Astrocyte of the cerebellum (primary cell): ENCODE results near the gene AQP10.
"Not testable (repeated sequence)": the region's sequence is repeated elsewhere in the genome, so short reads cannot be mapped to it uniquely, and the experiment has no call there.

Experiments
- DNase-seq: peaks from one replicate; pipeline ENCODE4 v3.0.0-alpha.2; 2011; ENCODE audit warnings: low read depth
- H3K4me3 ChIP-seq: 2 replicates; pipeline ENCODE4 v1.5.1; 2011; ENCODE audit warnings: mild to moderate bottlenecking, low read depth, low read length, moderate library complexity
- CTCF ChIP-seq: IDR thresholded peaks from 2 replicates; pipeline ENCODE4 v1.5.1; 2012; ENCODE audit warnings: low read length, low read depth, moderate library complexity, mild to moderate bottlenecking; ENCODE audit errors: missing control alignments
- in situ Hi-C: cut with HindIII; loops from 2 replicates; pipeline ENCODE4 v1.10.0; 2017; ENCODE audit warnings: low sequenced_read_pairs

The AQP10 gene

GRCh38 chr1:154371436-154371835 is 50.5 kb downstream of the AQP10 start:
- in situ Hi-C loops = no loop called here
- DNase-seq = no peak

GRCh38 chr1:154373777-154374357 is 53.0 kb downstream of the AQP10 start:
- in situ Hi-C loops, DNase-seq, H3K4me3 ChIP-seq: not testable (repeated sequence)

More at GRCh38 chr1:154371436-154371835, 50.5 kb downstream of the AQP10 start:
- no peak overlapping the region for H3K4me3 ChIP-seq
- TF ChIP-seq CTCF = no peak
